ENCODE measurements around the gene MLF1. TPM values are rescaled to one million over a fixed set of nuclear protein-coding genes. Genes with fewer than 3 reads are reported as not detected.

Gene MLF1
- total RNA-seq, 8 experiments from 2014 or later: 7.8 to 104 (median 30.7) TPM

Other genes with a start within 250 kb of the MLF1 start
- 10 to 100 TPM; 33.6 to 90.1 (median 42.9) TPM for gene GFM1, start 73.3 kb downstream of the MLF1 start, total RNA-seq
- 100 to 1,000 TPM in 1 of 8 experiments, 10 to 100 TPM in 1, 1 to 10 TPM in 2, under 1 TPM in 4; 0.33 to 109 (median 0.91) TPM for gene LXN, start 101.5 kb downstream of the MLF1 start, total RNA-seq
- 10 to 100 TPM in 2 of 8 experiments, 1 to 10 TPM in 2, under 1 TPM in 4; 0.38 to 49.2 (median 1.5) TPM for gene RARRES1, start 161.3 kb downstream of the MLF1 start, total RNA-seq
- 10 to 100 TPM; 10.1 to 70.1 (median 22.9) TPM for gene MFSD1, start 230.9 kb downstream of the MLF1 start, total RNA-seq